Lung (tissue), 12 donors: ENCODE results near the gene FAM180A. TPM values are rescaled to one million over a fixed set of nuclear protein-coding genes. Genes with fewer than 3 reads are reported as not detected.

Experiments used
- ATAC-seq: fragments of 200-7000 bp; cut with Tn5 transposase; one replicate; pipeline ENCODE4 v1.9.1; 2020; ENCODE audit warnings: moderate number of reproducible peaks; ENCODE audit not compliant: insufficient read depth, low FRiP score
- DNase-seq, 3 donors: peaks; one replicate each; pipeline ENCODE4 v3.0.0-alpha.2; 2013 to 2017
- H3K27ac ChIP-seq, 2 donors: one replicate each; pipeline ENCODE4 v1.5.1; 2013; ENCODE audit warnings: mild to moderate bottlenecking in 2 of 2, moderate library complexity in 2 of 2, control low read depth in 1 of 2, inconsistent platforms in 1 of 2, low read depth in 1 of 2, low read length in 1 of 2
- H3K27me3 ChIP-seq, 3 donors: one replicate each; pipeline ENCODE4 v1.5.1; 2013; ENCODE audit warnings: low read length in 2 of 3; ENCODE audit not compliant: control insufficient read depth in 3 of 3, insufficient read depth in 3 of 3
- H3K36me3 ChIP-seq, 4 donors: one replicate each; pipeline ENCODE4 v1.5.1; 2013; ENCODE audit warnings: low read length in 4 of 4, mild to moderate bottlenecking in 1 of 4, moderate library complexity in 1 of 4; ENCODE audit not compliant: control insufficient read depth in 4 of 4, insufficient read depth in 4 of 4
- H3K4me1 ChIP-seq, 5 donors: one replicate each; pipeline ENCODE4 v1.5.1; 2013; ENCODE audit warnings: low read length in 5 of 5, mild to moderate bottlenecking in 2 of 5, moderate library complexity in 1 of 5; ENCODE audit not compliant: control insufficient read depth in 5 of 5, insufficient read depth in 5 of 5
- H3K4me3 ChIP-seq: one replicate; pipeline ENCODE4 v1.5.1; 2013; ENCODE audit warnings: mild to moderate bottlenecking, control low read depth, moderate library complexity
- H3K9ac ChIP-seq, 2 donors: one replicate each; pipeline ENCODE4 v1.5.1; 2013; ENCODE audit warnings: low read length in 2 of 2, control low read depth in 1 of 2; ENCODE audit not compliant: insufficient read depth in 1 of 2
- H3K9me3 ChIP-seq, 4 donors: one replicate each; pipeline ENCODE4 v1.5.1; 2013; ENCODE audit warnings: low read length in 3 of 4, mild to moderate bottlenecking in 1 of 4, moderate library complexity in 1 of 4; ENCODE audit not compliant: control insufficient read depth in 4 of 4, insufficient read depth in 3 of 4
- CTCF ChIP-seq: IDR thresholded peaks from 2 replicates; pipeline ENCODE4 v1.5.1; 2012; ENCODE audit warnings: mild to moderate bottlenecking; ENCODE audit errors: control extremely low read depth, extremely low read depth
- WGBS, 2 donors: extraction: QIAGEN DNeasy Blood & Tissue Kit; methylation state at CpG; one replicate each; pipeline ENCODE4 v1.1.7; 2013; 5-methylcytosine and 5-hydroxymethylcytosine counted together
- polyA plus RNA-seq, 2 donors: library from polyadenylated mRNA; stranded (reverse); fragments of 200-250 nt; gene quantifications; one replicate each; pipeline ENCODE4 v1.2.1, GENCODE V29; 2013
- total RNA-seq, 2 donors: library from RNA; depleted of rRNA in 1 of 2; stranded (reverse); fragments of >200 nt in 1 of 2; gene quantifications; one replicate each; pipeline ENCODE4 v1.2.1, GENCODE V29; 2014 to 2021
- donor health status: control.
- donor health status: control.
- donor health status: Bipolar disorder and iron deficiency.
- donor health status: healthy.
- donor health status: DM: yes; HTN: yes; CAD: no.

FAM180A gene
- total and polyA plus RNA-seq, 4 donors: 0.18 to 2.1 (median 1.3) TPM

DNA sequence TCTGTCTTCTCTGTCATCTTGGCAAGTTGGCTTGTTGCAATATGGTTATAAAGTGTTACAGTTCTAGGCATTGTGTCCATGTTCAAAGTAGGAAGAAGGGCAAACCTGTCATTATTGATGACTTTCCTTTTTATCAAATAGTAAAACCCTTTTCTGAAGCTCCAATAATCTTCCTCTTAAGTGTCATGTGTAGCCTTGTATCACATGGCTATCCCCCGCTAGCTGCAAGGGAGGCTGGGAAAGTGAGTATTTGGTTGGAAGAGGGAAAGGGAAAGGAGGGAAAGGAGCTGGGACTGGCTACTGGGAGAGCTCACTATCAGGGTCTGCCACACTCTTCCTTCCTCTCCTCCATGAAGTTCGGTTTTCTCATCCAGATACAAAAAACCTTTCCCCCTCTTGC, 45.2 kb upstream of the FAM180A start:
- TF ChIP-seq CTCF: no peak
- Histone ChIP-seq H3K4me1 (peaks cover 0 to 22% (median 5%) of the 10 kb centered on the region in 5 donors), H3K4me3 (no peak overlapping the region), H3K9ac (no peak overlapping the region), H3K9me3 (peaks cover 0 to 2% (median 0%) of the 10 kb centered on the region in 4 donors), H3K27ac (no peak overlapping the region), H3K27me3 (no peaks in the 10 kb centered on the region), H3K36me3 (no peaks in the 10 kb centered on the region)
- 89 to 91% methylated on average over 2 of the region's 2 CpGs for WGBS, 2 donors
- ATAC-seq (no peak), DNase-seq (no peak)

DNA sequence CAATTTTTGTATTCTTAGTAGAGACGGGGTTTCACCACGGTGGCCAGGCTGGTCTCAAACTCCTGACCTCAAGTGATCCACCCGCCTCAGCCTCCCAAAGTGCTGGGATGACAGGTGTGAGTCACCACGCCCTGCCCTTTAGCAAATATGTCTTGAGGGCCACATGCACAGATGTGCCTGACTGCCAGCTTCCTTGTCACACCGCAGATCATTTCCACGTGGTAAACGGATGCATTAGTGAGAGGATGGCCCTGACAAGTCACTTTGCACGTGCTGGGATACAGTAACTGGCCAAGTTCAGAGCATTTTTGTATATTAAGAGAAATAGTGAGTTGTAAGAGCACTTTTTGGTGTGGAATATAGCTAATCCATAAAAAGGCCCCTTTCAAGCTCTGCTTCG, 44.3 kb upstream of the FAM180A start:
- H3K27me3 ChIP-seq: no peaks in the 10 kb centered on the region
- no peak for TF ChIP-seq CTCF

DNA sequence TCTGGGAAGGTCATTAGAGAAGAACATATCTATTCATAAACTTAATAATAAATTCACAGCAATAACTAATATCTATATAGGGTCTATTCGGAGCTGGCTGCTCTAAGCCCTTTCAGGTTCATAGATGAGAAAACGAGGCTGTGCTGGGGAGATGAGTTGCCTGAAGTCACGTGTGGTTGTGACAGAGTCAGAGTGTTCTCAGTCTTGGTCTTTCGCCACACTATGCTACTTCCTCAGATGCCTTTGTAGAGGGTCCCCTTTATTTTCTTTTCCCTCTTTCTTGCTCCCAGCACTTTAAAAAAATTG, 43.7 kb upstream of the FAM180A start:
- H3K9ac ChIP-seq: no peak overlapping the region
- peaks cover 0 to 17% (median 0%) of the 10 kb centered on the region in 5 donors for H3K4me1 ChIP-seq
- 36 to 61% methylated on average over 4 of the region's 4 CpGs for WGBS, 2 donors
- DNase-seq (no peak), ATAC-seq (no peak)
- no peak overlapping the region for H3K4me3 ChIP-seq
- no peak overlapping the region for H3K27ac ChIP-seq
- no peaks in the 10 kb centered on the region for H3K36me3 ChIP-seq
- peaks cover 0 to 2% (median 0%) of the 10 kb centered on the region in 4 donors for H3K9me3 ChIP-seq
- no peaks in the 10 kb centered on the region for H3K27me3 ChIP-seq
- no peak for TF ChIP-seq CTCF

More for the DNA sequence above, 44.3 kb upstream of the FAM180A start:
- ATAC-seq (no peak), DNase-seq (no peak)
- H3K9me3 ChIP-seq: peaks cover 0 to 2% (median 0%) of the 10 kb centered on the region in 4 donors
- peaks cover 0 to 17% (median 0%) of the 10 kb centered on the region in 5 donors for H3K4me1 ChIP-seq
- 88 to 89% methylated on average over 9 of the region's 9 CpGs for WGBS, 2 donors
- H3K4me3 ChIP-seq: no peak overlapping the region
- no peaks in the 10 kb centered on the region for H3K36me3 ChIP-seq
- no peak overlapping the region for H3K9ac ChIP-seq
- no peak overlapping the region for H3K27ac ChIP-seq
